Right lobe of liver (tissue), 4 donors: ENCODE results near the gene KATNBL1.

Experiments used
- CTCF ChIP-seq, 4 donors: fragments of 200-600 bp in 3 of 4; fragments of 450-650 bp in 1 of 4; IDR thresholded peaks; one replicate each; pipeline versions ENCODE4 v1.5.1 to v1.8.0; 2016 to 2022; ENCODE audit warnings: antibody characterized with exemption in 4 of 4, mild to moderate bottlenecking in 2 of 4
- POLR2A ChIP-seq: fragments of 450-650 bp; IDR thresholded peaks from one replicate; pipeline ENCODE4 v1.6.1; 2017; ENCODE audit warnings: antibody characterized with exemption, mild to moderate bottlenecking
- donor health status: DM: no; HTN: no; CAD: no.
- donor health status: DM: no; HTN: no; CAD: no.
- donor health status: DM: no; HTN: yes; CAD: no.

GRCh38 chr15:34240537-34240936 is 30.6 kb upstream of the KATNBL1 start:
- TF ChIP-seq CTCF (IDR thresholded peaks at IDR 0.05) (no peak), POLR2A (no peak)
